ENCODE results near the gene RNF220.
A peak's percentile ranks its signal among the peaks of the same experiment; 100 is the strongest.

RNF220 gene

GRCh38 chr1:44436401-44437106 lies 31.5 kb downstream of the RNF220 start:
- DNase-seq: peak; percentile 89

GRCh38 chr1:44437107-44437716 lies 32.2 kb downstream of the RNF220 start:
- no peak for DNase-seq

- no peak for DNase-seq
Observed at GRCh38 chr1:44442791-44443190, 37.7 kb downstream of the RNF220 start.

GRCh38 chr1:44447051-44447810 lies 42.2 kb downstream of the RNF220 start:
- DNase-seq: no peak

- no peak for DNase-seq
Observed at GRCh38 chr1:44453798-44454349, 48.8 kb downstream of the RNF220 start.

- DNase-seq: no peak
Observed at GRCh38 chr1:44454704-44455103, 49.6 kb downstream of the RNF220 start.

GRCh38 chr1:44460107-44460882 lies 55.2 kb downstream of the RNF220 start:
- no peak for DNase-seq

GRCh38 chr1:44464361-44464760 lies 59.3 kb downstream of the RNF220 start:
- DNase-seq: no peak

- no peak for DNase-seq
Observed at GRCh38 chr1:44467566-44467965, 62.5 kb downstream of the RNF220 start.

- DNase-seq: no peak
Observed at GRCh38 chr1:44471911-44472453, 66.9 kb downstream of the RNF220 start.

GRCh38 chr1:44472620-44473525 lies 67.8 kb downstream of the RNF220 start:
- no peak for DNase-seq

- no peak for DNase-seq
Observed at GRCh38 chr1:44476891-44477290, 71.8 kb downstream of the RNF220 start.

GRCh38 chr1:44481701-44482100 lies 76.6 kb downstream of the RNF220 start:
- no peak for DNase-seq

- DNase-seq: no peak
Observed at GRCh38 chr1:44483089-44483874, 78.2 kb downstream of the RNF220 start.

- no peak for DNase-seq
Observed at GRCh38 chr1:44484155-44484688, 79.2 kb downstream of the RNF220 start.

GRCh38 chr1:44485229-44485933 lies 80.3 kb downstream of the RNF220 start:
- no peak for DNase-seq

GRCh38 chr1:44485934-44486460 lies 80.9 kb downstream of the RNF220 start:
- DNase-seq: no peak

GRCh38 chr1:44489481-44489880 lies 84.4 kb downstream of the RNF220 start:
- no peak for DNase-seq

- no peak for DNase-seq
Observed at GRCh38 chr1:44496541-44497171, 91.6 kb downstream of the RNF220 start.

Measured in DMS79 (cell line).